ENCODE data around the gene SRGAP1. TPM values are rescaled to one million over a fixed set of nuclear protein-coding genes. Genes with fewer than 3 reads are reported as not detected.

Gene SRGAP1
- total RNA-seq, 1 experiment from 2014 or later, result 26.8 TPM

- H3K27ac ChIP-seq (ENCODE audit: low read length), result no peak overlapping the region
- CTCF ChIA-PET, result interaction anchor here (0.6 kb wide), 1 partner anchor 1509 kb away, joined by 4 read pairs; no protein-coding TSS in a partner anchor
- in situ Hi-C loops (cut with HindIII; ENCODE audit: low pct_unique_long_range_greater_than_20kb, low sequenced_read_pairs) (no loop called here), intact Hi-C loops (cut with micrococcal nuclease; ENCODE audit: unreplicated experiment) (no loop called here)
- no peaks in the 10 kb centered on the region for H3K27me3 ChIP-seq (ENCODE audit: control insufficient read depth, insufficient read depth, low read length)
- no TSS peak for BruUV-seq (replicated peaks)
- H3K36me3 ChIP-seq (ENCODE audit: control insufficient read depth, insufficient read depth, low read length), result no peaks in the 10 kb centered on the region
- TF ChIP-seq TCF7L2 (IDR thresholded peaks at IDR 0.05; ENCODE audit: low read depth, low read length) (no peak), POLR2AphosphoS5 (IDR thresholded peaks at IDR 0.05; ENCODE audit: low read depth, low read length) (no peak), SIN3A (IDR thresholded peaks at IDR 0.05; ENCODE audit: borderline replicate concordance, insufficient read depth, low read depth, low read length) (no peak)
- TF ChIP-seq, protein P1, sequence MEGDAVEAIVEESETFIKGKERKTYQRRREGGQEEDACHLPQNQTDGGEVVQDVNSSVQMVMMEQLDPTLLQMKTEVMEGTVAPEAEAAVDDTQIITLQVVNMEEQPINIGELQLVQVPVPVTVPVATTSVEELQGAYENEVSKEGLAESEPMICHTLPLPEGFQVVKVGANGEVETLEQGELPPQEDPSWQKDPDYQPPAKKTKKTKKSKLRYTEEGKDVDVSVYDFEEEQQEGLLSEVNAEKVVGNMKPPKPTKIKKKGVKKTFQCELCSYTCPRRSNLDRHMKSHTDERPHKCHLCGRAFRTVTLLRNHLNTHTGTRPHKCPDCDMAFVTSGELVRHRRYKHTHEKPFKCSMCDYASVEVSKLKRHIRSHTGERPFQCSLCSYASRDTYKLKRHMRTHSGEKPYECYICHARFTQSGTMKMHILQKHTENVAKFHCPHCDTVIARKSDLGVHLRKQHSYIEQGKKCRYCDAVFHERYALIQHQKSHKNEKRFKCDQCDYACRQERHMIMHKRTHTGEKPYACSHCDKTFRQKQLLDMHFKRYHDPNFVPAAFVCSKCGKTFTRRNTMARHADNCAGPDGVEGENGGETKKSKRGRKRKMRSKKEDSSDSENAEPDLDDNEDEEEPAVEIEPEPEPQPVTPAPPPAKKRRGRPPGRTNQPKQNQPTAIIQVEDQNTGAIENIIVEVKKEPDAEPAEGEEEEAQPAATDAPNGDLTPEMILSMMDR (IDR thresholded peaks at IDR 0.05), result no peak
- TF ChIP-seq, protein P2, sequence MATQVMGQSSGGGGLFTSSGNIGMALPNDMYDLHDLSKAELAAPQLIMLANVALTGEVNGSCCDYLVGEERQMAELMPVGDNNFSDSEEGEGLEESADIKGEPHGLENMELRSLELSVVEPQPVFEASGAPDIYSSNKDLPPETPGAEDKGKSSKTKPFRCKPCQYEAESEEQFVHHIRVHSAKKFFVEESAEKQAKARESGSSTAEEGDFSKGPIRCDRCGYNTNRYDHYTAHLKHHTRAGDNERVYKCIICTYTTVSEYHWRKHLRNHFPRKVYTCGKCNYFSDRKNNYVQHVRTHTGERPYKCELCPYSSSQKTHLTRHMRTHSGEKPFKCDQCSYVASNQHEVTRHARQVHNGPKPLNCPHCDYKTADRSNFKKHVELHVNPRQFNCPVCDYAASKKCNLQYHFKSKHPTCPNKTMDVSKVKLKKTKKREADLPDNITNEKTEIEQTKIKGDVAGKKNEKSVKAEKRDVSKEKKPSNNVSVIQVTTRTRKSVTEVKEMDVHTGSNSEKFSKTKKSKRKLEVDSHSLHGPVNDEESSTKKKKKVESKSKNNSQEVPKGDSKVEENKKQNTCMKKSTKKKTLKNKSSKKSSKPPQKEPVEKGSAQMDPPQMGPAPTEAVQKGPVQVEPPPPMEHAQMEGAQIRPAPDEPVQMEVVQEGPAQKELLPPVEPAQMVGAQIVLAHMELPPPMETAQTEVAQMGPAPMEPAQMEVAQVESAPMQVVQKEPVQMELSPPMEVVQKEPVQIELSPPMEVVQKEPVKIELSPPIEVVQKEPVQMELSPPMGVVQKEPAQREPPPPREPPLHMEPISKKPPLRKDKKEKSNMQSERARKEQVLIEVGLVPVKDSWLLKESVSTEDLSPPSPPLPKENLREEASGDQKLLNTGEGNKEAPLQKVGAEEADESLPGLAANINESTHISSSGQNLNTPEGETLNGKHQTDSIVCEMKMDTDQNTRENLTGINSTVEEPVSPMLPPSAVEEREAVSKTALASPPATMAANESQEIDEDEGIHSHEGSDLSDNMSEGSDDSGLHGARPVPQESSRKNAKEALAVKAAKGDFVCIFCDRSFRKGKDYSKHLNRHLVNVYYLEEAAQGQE (IDR thresholded peaks at IDR 0.05; ENCODE audit: insufficient read depth in 1 of 2, low read depth in 2 of 2, low read length in 1 of 2), result no peak
- H3K4me3 ChIP-seq (ENCODE audit: low read depth in 2 of 2, low read length in 2 of 2), result no peak overlapping the region
- POLR2A ChIA-PET, result no interaction called here
- no peaks in the 10 kb centered on the region for H3K4me1 ChIP-seq (ENCODE audit: control insufficient read depth, insufficient read depth, low read length)
- H3K9me3 ChIP-seq (ENCODE audit: control insufficient read depth, insufficient read depth, low read depth, low read length), result no peaks in the 10 kb centered on the region
- DNase-seq (ENCODE audit: low read depth, low spot score) (no peak), ATAC-seq (no peak)
These were observed 180.9 kb downstream of the SRGAP1 start for GRCh38 chr12:64025174-64025958.

DNA sequence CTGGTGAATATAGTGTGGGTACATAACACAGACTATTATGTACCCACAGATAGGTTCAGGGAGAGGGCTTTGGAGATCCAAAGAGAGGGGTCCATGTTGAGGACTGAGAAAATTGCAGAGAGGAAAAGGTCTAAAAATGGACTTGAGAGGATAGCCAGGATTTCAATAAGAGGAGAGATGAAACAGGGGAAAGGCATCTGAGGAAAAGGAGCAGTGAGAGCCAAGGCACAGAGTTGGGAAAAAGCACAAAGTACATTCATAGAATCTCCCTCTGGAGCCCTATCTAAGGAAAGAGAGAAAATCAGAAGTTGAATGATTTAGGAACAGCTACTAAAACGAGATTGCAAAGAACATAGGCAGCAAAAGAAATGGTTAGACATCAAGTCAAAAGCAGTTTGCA is 182.8 kb downstream of the SRGAP1 start:
- Histone ChIP-seq H3K9me3 (ENCODE audit: control insufficient read depth, insufficient read depth, low read depth, low read length) (peaks cover 5% of the 10 kb centered on the region; the same call in 1 of the 2 replicates), H3K36me3 (ENCODE audit: control insufficient read depth, insufficient read depth, low read length) (no peaks in the 10 kb centered on the region), H3K4me1 (ENCODE audit: control insufficient read depth, insufficient read depth, low read length) (no peaks in the 10 kb centered on the region), H3K4me3 (ENCODE audit: low read depth in 2 of 2, low read length in 2 of 2) (no peak overlapping the region), H3K27me3 (ENCODE audit: control insufficient read depth, insufficient read depth, low read length) (no peaks in the 10 kb centered on the region), H3K27ac (ENCODE audit: low read length) (no peak overlapping the region)
- POLR2A ChIA-PET, result interaction anchor here (0.7 kb wide), 1 partner anchor 50 kb away, joined by 7 read pairs; no protein-coding TSS in a partner anchor
- BruUV-seq (replicated peaks), result no TSS peak
- DNase-seq (ENCODE audit: low read depth, low spot score) (no peak), ATAC-seq (no peak)
- in situ Hi-C loops (cut with HindIII; ENCODE audit: low pct_unique_long_range_greater_than_20kb, low sequenced_read_pairs) (no loop called here), intact Hi-C loops (cut with micrococcal nuclease; ENCODE audit: unreplicated experiment) (no loop called here)
- TF ChIP-seq TCF7L2 (IDR thresholded peaks at IDR 0.05; ENCODE audit: low read depth, low read length) (no peak), POLR2AphosphoS5 (IDR thresholded peaks at IDR 0.05; ENCODE audit: low read depth, low read length) (no peak), SIN3A (IDR thresholded peaks at IDR 0.05; ENCODE audit: borderline replicate concordance, insufficient read depth, low read depth, low read length) (no peak)
- TF ChIP-seq, protein P1 (IDR thresholded peaks at IDR 0.05), result no peak
- TF ChIP-seq, protein P2 (IDR thresholded peaks at IDR 0.05; ENCODE audit: insufficient read depth in 1 of 2, low read depth in 2 of 2, low read length in 1 of 2), result no peak
- CTCF ChIA-PET, result no interaction called here
